Ishikawa (cell line): ENCODE data around the gene COTL1.

Experiments used
- EGR1 ChIP-seq: IDR thresholded peaks from 2 replicates; pipeline ENCODE4 v1.6.1; 2012
- EP300 ChIP-seq: IDR thresholded peaks from 2 replicates; pipeline ENCODE4 v1.6.1; 2012; ENCODE audit warnings: borderline replicate concordance
- TAF1 ChIP-seq: IDR thresholded peaks from 2 replicates; pipeline ENCODE4 v1.6.1; 2012; ENCODE audit warnings: low read depth, mild to moderate bottlenecking
- USF1 ChIP-seq: IDR thresholded peaks from 2 replicates; pipeline ENCODE4 v1.6.1; 2012
- YY1 ChIP-seq: IDR thresholded peaks from 2 replicates; pipeline ENCODE4 v1.6.1; 2012; ENCODE audit warnings: low read depth

GRCh38 chr16:84561291-84561690, 56.6 kb downstream of the COTL1 start:
- TF ChIP-seq USF1: no peak
- TF ChIP-seq YY1: no peak
- TF ChIP-seq EP300: no peak
- no peak for TF ChIP-seq EGR1
- TF ChIP-seq TAF1: no peak
